ENCODE results near the gene RTN4R. TPM values are rescaled to one million over a fixed set of nuclear protein-coding genes. Genes with fewer than 3 reads are reported as not detected.

Gene RTN4R
- total RNA-seq, 1 experiment from 2014 or later = 25.0 TPM

DNA sequence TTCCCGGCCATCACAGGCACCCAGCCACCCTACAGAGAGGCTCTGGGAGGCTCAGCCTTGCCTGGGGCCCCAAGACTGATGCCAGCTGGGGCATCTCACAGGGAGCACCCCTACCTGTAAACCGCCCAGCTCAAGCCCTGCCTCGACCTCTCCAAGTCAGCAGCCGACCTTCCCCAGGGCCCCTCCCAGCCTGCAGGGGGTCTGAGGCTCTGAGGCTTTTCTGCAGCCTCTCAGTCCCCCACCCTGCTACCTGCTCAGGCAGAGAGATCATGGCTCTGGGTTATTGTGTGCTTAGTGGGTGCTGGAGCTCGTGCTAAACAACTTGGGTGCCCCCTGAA is 23.1 kb upstream of the RTN4R start:
- Mint-ChIP-seq H3K27ac (no peak overlapping the region), H3K36me3 (no peaks in the 10 kb centered on the region), H3K4me1 (no peaks in the 10 kb centered on the region), H3K9me3 (no peaks in the 10 kb centered on the region), H3K27me3 (ENCODE audit: low read depth) (0 out of 2 replicates have a peak, but pooled peaks cover under 1% of the 10 kb centered on the region), H3K4me3 (no peak overlapping the region)
- DNase-seq (ENCODE audit: low spot score) (no peak), ATAC-seq (no peak)
- TF ChIP-seq PRDM15 (CRISPR knock-in tag; IDR thresholded peaks at IDR 0.05) (no peak), OVOL2 (CRISPR knock-in tag; IDR thresholded peaks at IDR 0.05; ENCODE audit: borderline replicate concordance) (no peak), ATF1 (CRISPR knock-in tag; IDR thresholded peaks at IDR 0.05) (no peak), SP1 (CRISPR knock-in tag; conservative IDR thresholded peaks at IDR 0.05) (no peak), SMAD4 (CRISPR knock-in tag; IDR thresholded peaks at IDR 0.05) (no peak), FOXP1 (CRISPR knock-in tag; IDR thresholded peaks at IDR 0.05; ENCODE audit: borderline replicate concordance) (no peak), AFF4 (CRISPR knock-in tag; IDR thresholded peaks at IDR 0.05; ENCODE audit: borderline replicate concordance) (no peak), NR1H2 (CRISPR knock-in tag; IDR thresholded peaks at IDR 0.05) (no peak), GTF2I (CRISPR knock-in tag; conservative IDR thresholded peaks at IDR 0.05) (no peak), MYBL2 (CRISPR knock-in tag; IDR thresholded peaks at IDR 0.05) (no peak), TP53 (CRISPR knock-in tag; IDR thresholded peaks at IDR 0.05) (no peak), ZSCAN18 (CRISPR knock-in tag; IDR thresholded peaks at IDR 0.05) (no peak), NFYB (CRISPR knock-in tag; conservative IDR thresholded peaks at IDR 0.05; ENCODE audit: low read depth) (no peak), ETV6 (CRISPR knock-in tag; IDR thresholded peaks at IDR 0.05) (no peak), CTCF (IDR thresholded peaks at IDR 0.05) (no peak), TEAD4 (CRISPR knock-in tag; IDR thresholded peaks at IDR 0.05) (no peak), MLX (CRISPR knock-in tag; IDR thresholded peaks at IDR 0.05) (no peak), RELA (CRISPR knock-in tag; IDR thresholded peaks at IDR 0.05; ENCODE audit: borderline replicate concordance) (no peak)
- TF ChIP-seq, protein P1, sequence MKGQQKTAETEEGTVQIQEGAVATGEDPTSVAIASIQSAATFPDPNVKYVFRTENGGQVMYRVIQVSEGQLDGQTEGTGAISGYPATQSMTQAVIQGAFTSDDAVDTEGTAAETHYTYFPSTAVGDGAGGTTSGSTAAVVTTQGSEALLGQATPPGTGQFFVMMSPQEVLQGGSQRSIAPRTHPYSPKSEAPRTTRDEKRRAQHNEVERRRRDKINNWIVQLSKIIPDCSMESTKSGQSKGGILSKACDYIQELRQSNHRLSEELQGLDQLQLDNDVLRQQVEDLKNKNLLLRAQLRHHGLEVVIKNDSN (CRISPR knock-in tag; IDR thresholded peaks at IDR 0.05) = no peak
- TF ChIP-seq, protein P2, sequence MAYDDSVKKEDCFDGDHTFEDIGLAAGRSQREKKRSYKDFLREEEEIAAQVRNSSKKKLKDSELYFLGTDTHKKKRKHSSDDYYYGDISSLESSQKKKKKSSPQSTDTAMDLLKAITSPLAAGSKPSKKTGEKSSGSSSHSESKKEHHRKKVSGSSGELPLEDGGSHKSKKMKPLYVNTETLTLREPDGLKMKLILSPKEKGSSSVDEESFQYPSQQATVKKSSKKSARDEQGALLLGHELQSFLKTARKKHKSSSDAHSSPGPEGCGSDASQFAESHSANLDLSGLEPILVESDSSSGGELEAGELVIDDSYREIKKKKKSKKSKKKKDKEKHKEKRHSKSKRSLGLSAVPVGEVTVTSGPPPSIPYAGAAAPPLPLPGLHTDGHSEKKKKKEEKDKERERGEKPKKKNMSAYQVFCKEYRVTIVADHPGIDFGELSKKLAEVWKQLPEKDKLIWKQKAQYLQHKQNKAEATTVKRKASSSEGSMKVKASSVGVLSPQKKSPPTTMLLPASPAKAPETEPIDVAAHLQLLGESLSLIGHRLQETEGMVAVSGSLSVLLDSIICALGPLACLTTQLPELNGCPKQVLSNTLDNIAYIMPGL (CRISPR knock-in tag; IDR thresholded peaks at IDR 0.05) = no peak
- POLR2A ChIA-PET = no interaction called here
- CTCF ChIA-PET = interaction anchor here (0.6 to 1.0 kb wide), 4 partner anchors 33 to 329 kb away, joined by 3 read pairs; no protein-coding TSS in a partner anchor

Data from WTC11 (cell line).